ENCODE measurements around the gene HIVEP1.

GRCh38 chr6:12138936-12139335, 126.8 kb downstream of the HIVEP1 start:
- no peak for TF ChIP-seq CTCF (conservative IDR thresholded peaks at IDR 0.05; ENCODE audit: low read depth, low read length)
- TF ChIP-seq EZH2 (IDR thresholded peaks at IDR 0.05; ENCODE audit: low read length, unreplicated experiment) = no peak
- no peak for TF ChIP-seq EZH2phosphoT487 (IDR thresholded peaks at IDR 0.05; ENCODE audit: borderline replicate concordance, low read length)
